ENCODE measurements around the gene PNPLA4. TPM values are rescaled to one million over a fixed set of nuclear protein-coding genes. Genes with fewer than 3 reads are reported as not detected.

PNPLA4 gene
- total RNA-seq, 1 experiment from 2014 or later = 14.1 TPM

DNA sequence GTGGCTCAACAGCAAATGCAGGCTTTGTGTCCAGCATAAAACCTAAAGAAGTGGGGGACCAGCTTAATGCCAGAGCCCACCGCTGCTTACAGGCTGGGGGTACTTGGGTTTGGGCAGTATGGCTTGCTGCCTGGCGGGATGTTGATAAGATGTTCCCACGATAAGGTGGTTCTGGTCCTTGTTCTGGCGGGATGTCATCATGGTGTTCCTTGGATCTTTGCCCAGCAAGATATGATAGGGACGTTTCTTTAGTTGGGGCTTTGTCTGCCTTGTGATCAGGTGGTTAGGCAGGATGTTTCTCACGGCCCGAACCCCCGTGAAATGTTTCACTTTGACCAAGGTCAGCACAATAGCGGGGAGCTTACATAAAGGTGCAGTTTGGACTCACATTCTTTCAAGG is 35.3 kb downstream of the PNPLA4 start:
- no peaks in the 10 kb centered on the region for H3K9me3 ChIP-seq (ENCODE audit: low read depth, low read length, poor library complexity, severe bottlenecking)
- no peak for DNase-seq (ENCODE audit: low spot score)
- no TSS peak for BruUV-seq (replicated peaks)
- H3K4me3 ChIP-seq (ENCODE audit: low read depth, low read length, poor library complexity, severe bottlenecking) = no peak overlapping the region
- CTCF ChIA-PET = no interaction called here
- TF ChIP-seq CTCF (conservative IDR thresholded peaks at IDR 0.05; ENCODE audit: low read depth, low read length) (no peak), EZH2 (IDR thresholded peaks at IDR 0.05; ENCODE audit: borderline replicate concordance, low read depth, low read length, poor library complexity, severe bottlenecking) (no peak)
- intact Hi-C loops (cut with micrococcal nuclease; ENCODE audit: unreplicated experiment) = no loop called here
- H3K36me3 ChIP-seq (ENCODE audit: insufficient read depth, low read length, poor library complexity, severe bottlenecking) = no peaks in the 10 kb centered on the region
- POLR2A ChIA-PET (ENCODE audit: low non-redundant PET) = no interaction called here
- H3K4me1 ChIP-seq (ENCODE audit: insufficient read depth, low read length, poor library complexity, severe bottlenecking) = no peaks in the 10 kb centered on the region
- no peak overlapping the region for H3K27ac ChIP-seq (ENCODE audit: low read depth, low read length, poor library complexity, severe bottlenecking)
- no peaks in the 10 kb centered on the region for H3K27me3 ChIP-seq (replicated peaks; ENCODE audit: insufficient read depth, low read depth, low read length, poor library complexity)

GRCh38 chrX:7889680-7890079 is 37.5 kb downstream of the PNPLA4 start:
- Histone ChIP-seq H3K27me3 (replicated peaks; ENCODE audit: insufficient read depth, low read depth, low read length, poor library complexity) (no peaks in the 10 kb centered on the region), H3K36me3 (ENCODE audit: insufficient read depth, low read length, poor library complexity, severe bottlenecking) (no peaks in the 10 kb centered on the region), H3K4me3 (ENCODE audit: low read depth, low read length, poor library complexity, severe bottlenecking) (no peak overlapping the region), H3K4me1 (ENCODE audit: insufficient read depth, low read length, poor library complexity, severe bottlenecking) (no peaks in the 10 kb centered on the region), H3K27ac (ENCODE audit: low read depth, low read length, poor library complexity, severe bottlenecking) (no peak overlapping the region), H3K9me3 (ENCODE audit: low read depth, low read length, poor library complexity, severe bottlenecking) (no peaks in the 10 kb centered on the region)
- CTCF ChIA-PET = no interaction called here
- POLR2A ChIA-PET (ENCODE audit: low non-redundant PET) = no interaction called here
- BruUV-seq (replicated peaks) = no TSS peak
- intact Hi-C loops (cut with micrococcal nuclease; ENCODE audit: unreplicated experiment) = no loop called here
- DNase-seq (ENCODE audit: low spot score) = no peak
- TF ChIP-seq CTCF (conservative IDR thresholded peaks at IDR 0.05; ENCODE audit: low read depth, low read length) (no peak), EZH2 (IDR thresholded peaks at IDR 0.05; ENCODE audit: borderline replicate concordance, low read depth, low read length, poor library complexity, severe bottlenecking) (no peak)

GRCh38 chrX:7889135-7889534 is 38.1 kb downstream of the PNPLA4 start:
- H3K36me3 ChIP-seq (ENCODE audit: insufficient read depth, low read length, poor library complexity, severe bottlenecking) = no peaks in the 10 kb centered on the region
- H3K4me3 ChIP-seq (ENCODE audit: low read depth, low read length, poor library complexity, severe bottlenecking) = no peak overlapping the region
- H3K4me1 ChIP-seq (ENCODE audit: insufficient read depth, low read length, poor library complexity, severe bottlenecking) = no peaks in the 10 kb centered on the region
- CTCF ChIA-PET = no interaction called here
- no peaks in the 10 kb centered on the region for H3K27me3 ChIP-seq (replicated peaks; ENCODE audit: insufficient read depth, low read depth, low read length, poor library complexity)
- intact Hi-C loops (cut with micrococcal nuclease; ENCODE audit: unreplicated experiment) = no loop called here
- no peaks in the 10 kb centered on the region for H3K9me3 ChIP-seq (ENCODE audit: low read depth, low read length, poor library complexity, severe bottlenecking)
- POLR2A ChIA-PET (ENCODE audit: low non-redundant PET) = no interaction called here
- no peak overlapping the region for H3K27ac ChIP-seq (ENCODE audit: low read depth, low read length, poor library complexity, severe bottlenecking)
- no peak for TF ChIP-seq EZH2 (IDR thresholded peaks at IDR 0.05; ENCODE audit: borderline replicate concordance, low read depth, low read length, poor library complexity, severe bottlenecking)
- no peak for TF ChIP-seq CTCF (conservative IDR thresholded peaks at IDR 0.05; ENCODE audit: low read depth, low read length)
- no TSS peak for BruUV-seq (replicated peaks)
- DNase-seq (ENCODE audit: low spot score) = no peak
